Peyer's patch (tissue), 4 donors: ENCODE data around the gene RPRD2.

ENCODE experiments used
- CTCF ChIP-seq, 6 experiments: fragments of 450-650 bp in 4 of 6; fragments of 200-600 bp in 2 of 6; sonication (generic) in 1 of 6; IDR thresholded peaks; one replicate each; pipeline ENCODE4 v1.5.1; 2017 to 2019; ENCODE audit warnings: antibody characterized with exemption in 6 of 6, mild to moderate bottlenecking in 3 of 6, moderate library complexity in 1 of 6
- POLR2A ChIP-seq, 2 donors: fragments of 450-650 bp; IDR thresholded peaks; one replicate each; pipeline ENCODE4 v1.5.1; 2017; ENCODE audit warnings: antibody characterized with exemption in 2 of 2, mild to moderate bottlenecking in 2 of 2, moderate library complexity in 2 of 2

DNA sequence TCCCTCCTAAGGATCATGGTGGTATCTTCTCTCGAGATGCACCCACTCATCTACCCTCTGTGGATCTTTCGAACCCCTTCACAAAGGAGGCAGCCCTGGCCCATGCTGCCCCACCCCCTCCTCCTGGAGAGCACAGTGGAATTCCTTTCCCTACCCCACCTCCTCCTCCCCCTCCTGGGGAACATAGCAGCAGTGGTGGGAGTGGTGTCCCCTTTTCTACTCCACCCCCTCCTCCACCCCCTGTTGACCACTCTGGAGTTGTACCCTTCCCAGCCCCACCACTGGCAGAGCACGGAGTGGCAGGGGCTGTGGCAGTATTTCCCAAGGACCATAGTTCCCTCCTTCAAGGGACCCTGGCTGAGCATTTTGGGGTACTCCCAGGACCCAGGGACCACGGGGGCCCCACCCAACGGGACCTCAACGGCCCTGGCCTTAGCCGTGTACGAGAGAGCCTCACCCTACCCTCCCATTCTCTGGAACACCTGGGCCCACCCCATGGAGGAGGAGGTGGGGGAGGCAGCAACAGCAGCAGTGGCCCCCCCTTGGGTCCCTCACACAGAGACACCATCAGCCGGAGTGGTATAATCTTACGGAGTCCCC is 108.8 kb downstream of the RPRD2 start:
- TF ChIP-seq CTCF (IDR thresholded peaks at IDR 0.05) (no peak), POLR2A (IDR thresholded peaks at IDR 0.05) (no peak)
